ENCODE results near the gene C22orf39.

C22orf39 gene

DNA sequence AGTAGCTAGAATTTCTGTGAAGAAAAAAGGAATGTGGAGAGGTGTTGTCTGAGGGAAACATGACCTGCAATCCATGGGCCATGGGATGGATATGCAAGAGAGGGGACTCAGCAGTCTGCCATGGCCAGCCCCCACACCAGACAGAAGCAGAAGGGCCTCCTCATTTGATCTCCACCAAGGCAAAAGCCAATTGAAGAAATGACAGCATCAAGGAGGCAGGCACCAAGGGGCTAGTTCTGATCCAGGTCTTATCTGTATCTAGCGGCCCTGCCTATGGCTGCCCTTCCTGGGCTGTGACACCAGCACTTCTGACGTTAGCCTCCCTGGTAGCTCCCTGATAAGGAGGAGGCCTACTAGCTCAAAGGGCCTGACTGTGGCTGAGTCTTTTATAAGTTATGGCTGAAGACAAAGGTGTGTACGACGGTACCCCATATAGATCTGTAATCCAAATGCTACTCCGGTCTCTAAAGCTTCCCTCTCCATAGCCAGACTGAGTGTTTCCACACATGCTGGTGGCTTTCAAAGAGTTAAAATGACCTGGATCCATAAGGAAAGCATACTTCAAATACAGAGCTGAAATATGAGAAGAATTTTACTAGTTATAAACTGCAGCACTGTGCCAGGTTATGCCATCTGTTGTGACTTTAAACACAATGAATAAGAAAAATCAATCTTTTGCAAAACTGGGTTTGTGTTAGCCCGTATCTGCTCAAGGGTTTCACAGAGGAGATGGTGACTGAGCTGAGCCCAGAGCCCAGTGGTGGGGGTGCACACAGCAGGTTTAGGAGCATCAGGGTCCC is 50.4 kb downstream of the C22orf39 start:
- DNase-seq: peak; percentile 19

DNA sequence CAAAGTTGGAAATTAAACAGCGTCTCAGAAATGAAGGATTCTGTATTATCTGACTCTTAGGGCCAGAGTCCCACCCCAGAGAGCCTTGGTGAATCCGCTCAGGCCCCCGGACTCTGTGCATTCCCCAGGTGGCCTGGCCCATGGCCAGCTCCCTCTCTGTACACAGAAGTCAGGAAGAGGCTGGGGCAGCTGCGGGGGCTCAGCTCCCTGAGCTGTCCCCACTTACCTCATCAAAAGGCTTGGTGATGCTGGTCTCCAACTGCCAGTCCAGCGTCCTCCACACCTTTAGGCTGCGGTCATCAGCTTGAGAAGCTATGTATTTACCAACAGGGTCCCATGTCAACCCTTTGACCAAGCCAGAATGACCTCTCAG is 51.0 kb downstream of the C22orf39 start:
- peak; percentile 24 for DNase-seq

DNA sequence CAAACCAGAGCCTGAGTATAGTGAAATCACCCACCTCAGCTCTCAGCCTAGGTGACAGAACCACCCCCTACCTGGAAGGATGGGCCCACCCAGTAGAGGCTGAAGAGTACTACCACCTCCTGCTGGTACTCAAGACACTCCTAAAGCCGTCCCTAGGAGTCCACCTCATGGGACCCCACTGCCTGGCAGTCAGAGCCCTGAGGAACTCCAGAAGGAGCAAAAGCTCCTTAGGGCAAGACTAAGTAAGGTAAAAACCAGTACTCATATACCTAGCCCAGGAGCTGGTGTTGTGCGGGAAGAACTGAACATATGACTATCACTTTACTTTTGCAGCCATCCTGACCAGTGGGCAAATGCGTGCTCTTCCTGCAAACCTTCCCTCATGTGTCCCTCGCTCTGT is 52.2 kb downstream of the C22orf39 start:
- DNase-seq: no peak

DNA sequence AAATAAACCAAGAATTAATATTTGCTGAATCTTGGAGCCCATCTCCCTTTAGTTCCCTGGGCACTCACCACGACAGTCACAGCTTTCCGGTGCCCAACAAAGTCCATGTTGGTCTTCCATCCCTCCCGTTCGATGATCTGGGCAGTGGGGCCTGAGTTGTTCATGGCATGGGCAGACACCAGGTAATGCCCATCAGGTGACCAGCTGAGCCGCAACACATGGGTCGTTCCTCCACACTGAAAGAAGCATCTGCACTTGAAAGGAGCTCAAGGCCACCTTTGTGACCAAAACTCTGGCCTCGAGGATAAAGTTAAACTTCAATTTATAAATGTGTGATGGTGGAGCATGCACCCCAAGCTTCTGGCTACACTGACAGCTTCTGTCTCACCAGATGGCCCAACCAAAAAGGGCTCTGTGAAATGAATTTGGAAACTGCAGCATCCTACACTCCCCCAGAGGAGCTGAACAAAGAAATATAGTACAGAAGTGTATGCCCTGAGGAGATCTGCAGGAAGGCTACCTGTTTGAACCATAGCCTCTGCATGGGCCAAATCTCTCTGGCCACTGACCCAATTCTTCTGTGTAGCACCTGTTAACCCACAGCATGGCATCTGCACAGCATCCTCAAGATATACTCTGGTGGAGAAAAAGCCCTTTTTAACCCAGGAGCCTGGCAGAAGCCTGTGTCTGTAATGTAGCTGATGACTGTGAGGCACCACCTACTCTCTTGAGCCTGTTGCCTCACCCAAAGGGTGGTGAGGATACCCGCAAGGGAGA is 53.0 kb downstream of the C22orf39 start:
- no peak for DNase-seq

DNA sequence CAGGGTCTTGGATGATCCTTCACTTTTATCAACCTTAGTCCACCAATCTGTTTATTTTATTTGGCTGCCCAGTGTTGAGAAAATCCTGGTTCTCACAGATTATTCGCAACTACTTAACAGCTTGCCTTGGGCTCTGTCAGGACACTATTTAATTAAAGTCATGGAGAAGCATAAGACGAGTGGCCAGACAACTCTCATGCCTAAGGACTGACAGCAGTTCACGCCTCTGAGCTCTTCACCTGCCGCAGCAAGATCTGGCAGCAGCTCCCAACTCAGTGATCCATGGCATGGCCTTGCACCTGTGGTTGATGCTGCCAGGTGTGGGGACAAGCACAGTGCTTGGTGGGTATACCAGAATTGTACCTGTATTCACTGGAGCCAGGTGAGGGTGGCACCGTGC is 53.8 kb downstream of the C22orf39 start:
- no peak for DNase-seq

All from NCI-H69 (cell line).